Body of pancreas (tissue), 4 donors: Measurements from ENCODE around the gene TCP11. TPM values are rescaled to one million over a fixed set of nuclear protein-coding genes. Genes with fewer than 3 reads are reported as not detected.

Experiments used
- ATAC-seq: fragments of 150-250 bp; one replicate; pipeline ENCODE4 v1.9.1; 2016
- DNase-seq, 4 donors: peaks; one replicate each; pipeline ENCODE4 v3.0.0-alpha.2; 2019
- H3K27ac ChIP-seq, 4 donors: fragments of 200-600 bp; sonication (generic); 1 replicate in 3 of 4; 2 replicates in 1 of 4; pipeline versions ENCODE4 v1.5.1 to v1.6.1; 2016 to 2019; ENCODE audit warnings: mild to moderate bottlenecking in 1 of 4, mixed read lengths in 1 of 4, moderate library complexity in 1 of 4
- H3K27me3 ChIP-seq, 2 donors: fragments of 200-600 bp; sonication (generic); one replicate each; pipeline ENCODE4 v1.6.0; 2016; ENCODE audit warnings: mild to moderate bottlenecking in 1 of 2
- H3K36me3 ChIP-seq, 2 donors: fragments of 200-600 bp; sonication (generic); replicated peaks in 1 of 2; 2 replicates each; pipeline ENCODE4 v1.5.1; 2016; ENCODE audit warnings: low read depth in 2 of 2; ENCODE audit not compliant: insufficient read depth in 1 of 2
- H3K4me1 ChIP-seq: fragments of 200-600 bp; sonication (generic); one replicate; pipeline ENCODE4 v1.6.0; 2016
- H3K4me3 ChIP-seq, 2 donors: fragments of 200-600 bp; sonication (generic); 1 replicate in 1 of 2; 2 replicates in 1 of 2; pipeline ENCODE4 v1.5.1; 2016 to 2019
- H3K9me3 ChIP-seq, 3 donors: fragments of 200-600 bp; sonication (generic); 1 replicate in 2 of 3; 2 replicates in 1 of 3; pipeline ENCODE4 v1.5.1; 2016
- POLR2A ChIP-seq, 3 donors: fragments of 450-650 bp; IDR thresholded peaks; one replicate each; pipeline ENCODE4 v1.6.1; 2016; ENCODE audit warnings: antibody characterized with exemption in 3 of 3, mild to moderate bottlenecking in 2 of 3
- WGBS, 2 donors: methylation state at CpG; one replicate each; pipeline ENCODE4 v1.1.5; 2017; 5-methylcytosine and 5-hydroxymethylcytosine counted together
- intact Hi-C: fragments of 100-400 bp; cut with DNase I; formaldehyde crosslinking; loops from one replicate; pipeline ENCODE4 v1.15.1; 2023
- small RNA-seq: library from RNA; depleted of rRNA; stranded (forward); fragments of <200 nt; gene quantifications from one replicate; pipeline ENCODE3, GENCODE V24; 2016
- total RNA-seq, 2 donors: library from RNA; depleted of rRNA; stranded (reverse); fragments of >200 nt; gene quantifications; one replicate each; pipeline ENCODE4 v1.1.0, GENCODE V29; 2016
- TF ChIP-seq, protein P1 (sequence below), 7 experiments: fragments of 450-650 bp in 4 of 7; fragments of 200-600 bp in 3 of 7; sonication (generic) in 3 of 7; IDR thresholded peaks; one replicate each; pipeline ENCODE4 v1.5.1; 2016 to 2019; ENCODE audit warnings: antibody characterized with exemption in 7 of 7

Gene TCP11
- total RNA-seq, 2 donors from 2014 or later = not detected

DNA sequence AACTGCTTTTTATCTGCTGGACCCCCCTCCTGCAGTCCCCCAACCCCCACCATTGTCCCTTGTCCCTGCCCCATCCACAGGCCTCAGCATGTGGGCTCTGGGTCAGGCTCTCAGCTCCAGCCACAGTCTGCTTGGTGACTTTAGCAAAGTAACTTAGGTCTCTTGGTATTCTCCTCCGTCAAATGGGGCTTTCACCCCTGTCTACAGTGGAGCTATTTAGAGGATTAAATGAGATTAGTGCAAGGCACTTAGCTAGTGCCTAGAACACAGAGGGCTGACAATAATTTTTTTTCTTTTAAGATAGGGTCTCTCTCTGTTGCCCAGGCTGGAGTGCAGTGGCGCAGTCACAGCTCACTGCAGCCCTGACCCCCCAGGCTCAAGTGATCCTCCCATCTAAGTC, 71.9 kb downstream of the TCP11 start:
- Histone ChIP-seq H3K4me1 (no peaks in the 10 kb centered on the region), H3K27ac (no peak overlapping the region), H3K4me3 (no peak overlapping the region), H3K27me3 (no peaks in the 10 kb centered on the region), H3K36me3 (no peaks in the 10 kb centered on the region), H3K9me3 (no peaks in the 10 kb centered on the region)
- ATAC-seq = no peak
- DNase-seq = no peak
- TF ChIP-seq, protein P1, sequence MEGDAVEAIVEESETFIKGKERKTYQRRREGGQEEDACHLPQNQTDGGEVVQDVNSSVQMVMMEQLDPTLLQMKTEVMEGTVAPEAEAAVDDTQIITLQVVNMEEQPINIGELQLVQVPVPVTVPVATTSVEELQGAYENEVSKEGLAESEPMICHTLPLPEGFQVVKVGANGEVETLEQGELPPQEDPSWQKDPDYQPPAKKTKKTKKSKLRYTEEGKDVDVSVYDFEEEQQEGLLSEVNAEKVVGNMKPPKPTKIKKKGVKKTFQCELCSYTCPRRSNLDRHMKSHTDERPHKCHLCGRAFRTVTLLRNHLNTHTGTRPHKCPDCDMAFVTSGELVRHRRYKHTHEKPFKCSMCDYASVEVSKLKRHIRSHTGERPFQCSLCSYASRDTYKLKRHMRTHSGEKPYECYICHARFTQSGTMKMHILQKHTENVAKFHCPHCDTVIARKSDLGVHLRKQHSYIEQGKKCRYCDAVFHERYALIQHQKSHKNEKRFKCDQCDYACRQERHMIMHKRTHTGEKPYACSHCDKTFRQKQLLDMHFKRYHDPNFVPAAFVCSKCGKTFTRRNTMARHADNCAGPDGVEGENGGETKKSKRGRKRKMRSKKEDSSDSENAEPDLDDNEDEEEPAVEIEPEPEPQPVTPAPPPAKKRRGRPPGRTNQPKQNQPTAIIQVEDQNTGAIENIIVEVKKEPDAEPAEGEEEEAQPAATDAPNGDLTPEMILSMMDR (IDR thresholded peaks at IDR 0.05) = no peak
- no peak for TF ChIP-seq POLR2A (IDR thresholded peaks at IDR 0.05)
- 93 to 96% methylated on average over 2 of the region's 2 CpGs for WGBS, 2 donors
- intact Hi-C loops = no loop called here

GRCh38 chr6:35068644-35069043, 72.5 kb downstream of the TCP11 start:
- intact Hi-C loops = no loop called here
- no peaks in the 10 kb centered on the region for H3K27me3 ChIP-seq
- no peaks in the 10 kb centered on the region for H3K36me3 ChIP-seq
- no peak for DNase-seq
- H3K27ac ChIP-seq = no peak overlapping the region
- TF ChIP-seq POLR2A (IDR thresholded peaks at IDR 0.05) = no peak
- TF ChIP-seq, protein P1 (IDR thresholded peaks at IDR 0.05) = no peak
- H3K4me3 ChIP-seq = no peak overlapping the region
- 87 to 98% methylated on average over 6 to 7 of the region's 7 CpGs for WGBS, 2 donors
- ATAC-seq = no peak
- no peaks in the 10 kb centered on the region for H3K4me1 ChIP-seq
- no peaks in the 10 kb centered on the region for H3K9me3 ChIP-seq

GRCh38 chr6:35068206-35068605, 72.9 kb downstream of the TCP11 start:
- DNase-seq (no peak), ATAC-seq (no peak)
- TF ChIP-seq POLR2A (IDR thresholded peaks at IDR 0.05) = no peak
- TF ChIP-seq, protein P1 (IDR thresholded peaks at IDR 0.05) = no peak
- H3K27ac ChIP-seq = no peak overlapping the region
- H3K27me3 ChIP-seq = no peaks in the 10 kb centered on the region
- H3K9me3 ChIP-seq = no peaks in the 10 kb centered on the region
- H3K4me1 ChIP-seq = no peaks in the 10 kb centered on the region
- intact Hi-C loops = no loop called here
- 85 to 94% methylated on average over 8 to 9 of the region's 9 CpGs for WGBS, 2 donors
- no peaks in the 10 kb centered on the region for H3K36me3 ChIP-seq
- no peak overlapping the region for H3K4me3 ChIP-seq

Small RNA genes within 50 kb of the gene (small RNA-seq; reads per million reads assigned to genes)
- not detected for gene AL138721.1

Other genes with a start within 250 kb of the TCP11 start
- gene SCUBE3, start 72.6 kb upstream of the TCP11 start, total RNA-seq = under 1 TPM in 1 of 2 donors, not detected in 1; 0.33 TPM
- 10 to 100 TPM; 34.2 to 56.7 TPM for gene ZNF76, start 118.4 kb upstream of the TCP11 start, total RNA-seq
- 10 to 100 TPM; 10.2 to 23.3 TPM for gene DEF6, start 156.5 kb upstream of the TCP11 start, total RNA-seq
- 10 to 100 TPM in 1 of 2 donors, 1 to 10 TPM in 1; 6.0 to 11.2 TPM for gene PPARD, start 201.2 kb upstream of the TCP11 start, total RNA-seq